H9 (cell line): ENCODE results near the gene UBAP1. TPM values are rescaled to one million over a fixed set of nuclear protein-coding genes. Genes with fewer than 3 reads are reported as not detected.

Experiments
- DNase-seq: peaks from one replicate; pipeline ENCODE4 v3.0.0-alpha.2; 2017
- H2AFZ ChIP-seq: one replicate; pipeline ENCODE4 v1.6.1; 2013; ENCODE audit warnings: mild to moderate bottlenecking, low read length, control low read depth, moderate library complexity
- H2AK5ac ChIP-seq: 2 replicates; pipeline ENCODE4 v1.6.1; 2013; ENCODE audit warnings: low read length, control low read depth, mixed read lengths; ENCODE audit not compliant: insufficient read length
- H2BK120ac ChIP-seq: one replicate; pipeline ENCODE4 v1.6.1; 2013; ENCODE audit warnings: low read depth, mild to moderate bottlenecking, low read length, control low read depth, inconsistent platforms; ENCODE audit not compliant: poor library complexity, severe bottlenecking
- H2BK12ac ChIP-seq: 2 replicates; pipeline ENCODE4 v1.6.1; 2013; ENCODE audit warnings: low read length, control low read depth, mixed read lengths, low read depth; ENCODE audit not compliant: insufficient read length
- H2BK15ac ChIP-seq: 2 replicates; pipeline ENCODE4 v1.6.1; 2013; ENCODE audit warnings: low read depth, low read length, control low read depth
- H2BK20ac ChIP-seq: one replicate; pipeline ENCODE4 v1.6.1; 2013; ENCODE audit warnings: low read depth, mild to moderate bottlenecking, low read length, control low read depth, inconsistent platforms; ENCODE audit not compliant: poor library complexity, severe bottlenecking
- H2BK5ac ChIP-seq: 2 replicates; pipeline ENCODE4 v1.6.1; 2013; ENCODE audit warnings: low read length, control low read depth, mixed read lengths; ENCODE audit not compliant: insufficient read length
- H3K14ac ChIP-seq: 2 replicates; pipeline ENCODE4 v1.6.1; 2013; ENCODE audit warnings: low read length, control low read depth; ENCODE audit not compliant: insufficient read depth
- H3K18ac ChIP-seq: 2 replicates; pipeline ENCODE4 v1.6.1; 2013; ENCODE audit warnings: low read depth, mild to moderate bottlenecking, mixed read lengths, low read length, control low read depth; ENCODE audit not compliant: insufficient read length
- H3K23ac ChIP-seq: 2 replicates; pipeline ENCODE4 v1.6.1; 2013; ENCODE audit warnings: low read length, control low read depth, mixed read lengths, low read depth; ENCODE audit not compliant: insufficient read length
- H3K23me2 ChIP-seq: 2 replicates; pipeline ENCODE4 v1.6.1; 2013; ENCODE audit warnings: low read depth, mild to moderate bottlenecking, mixed read lengths, low read length, control low read depth; ENCODE audit not compliant: insufficient read length, poor library complexity, severe bottlenecking
- H3K27ac ChIP-seq: 2 replicates; pipeline ENCODE4 v1.5.1; 2013; ENCODE audit warnings: low read length, control low read depth, mixed read lengths, low read depth; ENCODE audit not compliant: insufficient read length
- H3K27me3 ChIP-seq: 2 replicates; pipeline ENCODE4 v1.6.1; 2013; ENCODE audit warnings: low read length, control low read depth, inconsistent platforms; ENCODE audit not compliant: insufficient read depth
- H3K4ac ChIP-seq: 2 replicates; pipeline ENCODE4 v1.6.1; 2013; ENCODE audit warnings: low read depth, mild to moderate bottlenecking, control low read depth, inconsistent platforms, low read length, moderate library complexity
- H3K4me1 ChIP-seq: 2 replicates; pipeline ENCODE4 v1.6.1; 2013; ENCODE audit warnings: low read length, control low read depth, inconsistent platforms; ENCODE audit not compliant: insufficient read depth
- H3K4me2 ChIP-seq: 2 replicates; pipeline ENCODE4 v1.6.1; 2013; ENCODE audit warnings: low read length, control low read depth, mixed read lengths; ENCODE audit not compliant: insufficient read length, insufficient read depth
- H3K56ac ChIP-seq: 2 replicates; pipeline ENCODE4 v1.6.1; 2013; ENCODE audit warnings: low read depth, mild to moderate bottlenecking, mixed read lengths, low read length, control low read depth; ENCODE audit not compliant: insufficient read length
- H3K79me1 ChIP-seq: 2 replicates; pipeline ENCODE4 v1.6.1; 2013; ENCODE audit warnings: low read depth, mild to moderate bottlenecking, moderate library complexity, low read length, control low read depth, inconsistent platforms; ENCODE audit not compliant: insufficient read depth, poor library complexity, severe bottlenecking
- H3K79me2 ChIP-seq: 2 replicates; pipeline ENCODE4 v1.6.1; 2013; ENCODE audit warnings: low read length, control low read depth, inconsistent platforms; ENCODE audit not compliant: insufficient read depth
- H3K9ac ChIP-seq: 2 replicates; pipeline ENCODE4 v1.6.1; 2013; ENCODE audit warnings: low read length, control low read depth, mixed read lengths; ENCODE audit not compliant: insufficient read length; ENCODE audit errors: extremely low read depth
- H3K9me3 ChIP-seq: one replicate; pipeline ENCODE4 v1.6.1; 2013; ENCODE audit warnings: low read depth, low read length, inconsistent platforms; ENCODE audit not compliant: control insufficient read depth
- H3T11ph ChIP-seq: one replicate; pipeline ENCODE4 v1.6.1; 2013; ENCODE audit warnings: mild to moderate bottlenecking, low read length, control low read depth, inconsistent platforms
- H4K20me1 ChIP-seq: one replicate; pipeline ENCODE4 v1.6.1; 2013; ENCODE audit not compliant: control insufficient read depth, insufficient read length, insufficient read depth
- H4K5ac ChIP-seq: 2 replicates; pipeline ENCODE4 v1.6.1; 2013; ENCODE audit warnings: low read depth, mild to moderate bottlenecking, mixed read lengths, low read length, control low read depth; ENCODE audit not compliant: insufficient read length
- H4K8ac ChIP-seq: replicated peaks from 2 replicates; pipeline ENCODE4 v1.6.1; 2013; ENCODE audit warnings: low read length, control low read depth, mixed read lengths, low read depth; ENCODE audit not compliant: insufficient read length
- H4K91ac ChIP-seq: 2 replicates; pipeline ENCODE4 v1.6.1; 2013; ENCODE audit warnings: low read depth, mild to moderate bottlenecking, moderate library complexity, mixed read lengths, low read length, control low read depth; ENCODE audit not compliant: insufficient read length
- H3K27ac Mint-ChIP-seq, 3 experiments: 2 replicates in 2 of 3; 3 replicates in 1 of 3; pipeline ENCODE4 v1.8.0; 2020 to 2021; ENCODE audit warnings: mixed read lengths in 3 of 3, mild to moderate bottlenecking in 1 of 3, moderate library complexity in 1 of 3
- H3K27me3 Mint-ChIP-seq: 2 replicates; pipeline ENCODE4 v1.8.0; 2021; ENCODE audit warnings: low read depth, mild to moderate bottlenecking, moderate library complexity, mixed read lengths
- H3K36me3 Mint-ChIP-seq, 3 experiments: 2 replicates in 2 of 3; 3 replicates in 1 of 3; pipeline ENCODE4 v1.8.0; 2020 to 2021; ENCODE audit warnings: low read depth in 3 of 3, mixed read lengths in 3 of 3; ENCODE audit not compliant: insufficient read depth in 1 of 3
- H3K4me1 Mint-ChIP-seq, 2 experiments: 2 replicates each; pipeline ENCODE4 v1.8.0; 2020; ENCODE audit warnings: mixed read lengths in 2 of 2
- H3K4me3 Mint-ChIP-seq, 2 experiments: 2 replicates in 1 of 2; 3 replicates in 1 of 2; pipeline ENCODE4 v1.8.0; 2020 to 2021; ENCODE audit warnings: mild to moderate bottlenecking in 2 of 2, mixed read lengths in 2 of 2, moderate library complexity in 1 of 2
- H3K9me3 Mint-ChIP-seq, 2 experiments: 2 replicates in 1 of 2; 3 replicates in 1 of 2; pipeline ENCODE4 v1.8.0; 2020; ENCODE audit warnings: mild to moderate bottlenecking in 2 of 2, mixed read lengths in 2 of 2, moderate library complexity in 1 of 2
- WGBS: extraction: QIAGEN DNeasy Blood & Tissue Kit; methylation state at CpG from one replicate; pipeline ENCODE4 v1.1.7; 2013; ENCODE audit warnings: missing lambda C conversion rate, low lambda C conversion rate, mixed read lengths; ENCODE audit not compliant: insufficient read length; ENCODE audit errors: extremely low coverage; 5-methylcytosine and 5-hydroxymethylcytosine counted together
- total RNA-seq: library from RNA; stranded (reverse); gene quantifications from 2 replicates; pipeline ENCODE4 v1.2.1, GENCODE V29; 2021
- TF ChIP-seq, protein P1 (sequence below): fragments of 200-600 bp; sonication (generic); conservative IDR thresholded peaks from 3 replicates; pipeline ENCODE4 v1.8.0; 2021; ENCODE audit warnings: antibody characterized with exemption, mild to moderate bottlenecking

The UBAP1 gene
- total RNA-seq, 1 experiment from 2014 or later, result 32.6 TPM

GRCh38 chr9:34289159-34289558, 110.3 kb downstream of the UBAP1 start:
- Histone ChIP-seq H3K4ac (no peak overlapping the region), H3K27ac (no peak overlapping the region), H4K91ac (no peak overlapping the region), H2BK120ac (no peak overlapping the region), H2AK5ac (no peak overlapping the region), H3T11ph (no peak overlapping the region), H3K4me2 (no peak overlapping the region), H3K79me1 (no peaks in the 10 kb centered on the region), H3K56ac (no peak overlapping the region), H2BK15ac (no peak overlapping the region), H4K5ac (no peak overlapping the region), H3K9me3 (no peaks in the 10 kb centered on the region), H2BK20ac (no peak overlapping the region), H4K8ac (no peak overlapping the region), H3K23me2 (no peaks in the 10 kb centered on the region), H2BK5ac (no peak overlapping the region), H3K18ac (no peak overlapping the region), H3K4me1 (no peaks in the 10 kb centered on the region), H3K79me2 (no peaks in the 10 kb centered on the region), H3K27me3 (no peaks in the 10 kb centered on the region), H3K9ac (no peak overlapping the region), H3K23ac (no peak overlapping the region), H2AFZ (no peak overlapping the region), H3K14ac (no peak overlapping the region), H4K20me1 (no peaks in the 10 kb centered on the region), H2BK12ac (no peak overlapping the region)
- no peak for DNase-seq
- Mint-ChIP-seq H3K27ac (no peak overlapping the region), H3K4me3 (no peak overlapping the region), H3K36me3 (peaks cover 4 to 6% (median 5%) of the 10 kb centered on the region in 3 experiments; a peak in 5 of 7 replicates), H3K27me3 (no peaks in the 10 kb centered on the region), H3K4me1 (no peaks in the 10 kb centered on the region), H3K9me3 (no peaks in the 10 kb centered on the region)
- no CpG with 5 or more reads among the region's 2 CpGs for WGBS
- TF ChIP-seq, protein P1, sequence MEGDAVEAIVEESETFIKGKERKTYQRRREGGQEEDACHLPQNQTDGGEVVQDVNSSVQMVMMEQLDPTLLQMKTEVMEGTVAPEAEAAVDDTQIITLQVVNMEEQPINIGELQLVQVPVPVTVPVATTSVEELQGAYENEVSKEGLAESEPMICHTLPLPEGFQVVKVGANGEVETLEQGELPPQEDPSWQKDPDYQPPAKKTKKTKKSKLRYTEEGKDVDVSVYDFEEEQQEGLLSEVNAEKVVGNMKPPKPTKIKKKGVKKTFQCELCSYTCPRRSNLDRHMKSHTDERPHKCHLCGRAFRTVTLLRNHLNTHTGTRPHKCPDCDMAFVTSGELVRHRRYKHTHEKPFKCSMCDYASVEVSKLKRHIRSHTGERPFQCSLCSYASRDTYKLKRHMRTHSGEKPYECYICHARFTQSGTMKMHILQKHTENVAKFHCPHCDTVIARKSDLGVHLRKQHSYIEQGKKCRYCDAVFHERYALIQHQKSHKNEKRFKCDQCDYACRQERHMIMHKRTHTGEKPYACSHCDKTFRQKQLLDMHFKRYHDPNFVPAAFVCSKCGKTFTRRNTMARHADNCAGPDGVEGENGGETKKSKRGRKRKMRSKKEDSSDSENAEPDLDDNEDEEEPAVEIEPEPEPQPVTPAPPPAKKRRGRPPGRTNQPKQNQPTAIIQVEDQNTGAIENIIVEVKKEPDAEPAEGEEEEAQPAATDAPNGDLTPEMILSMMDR, result no peak
